ENCODE measurements around the gene ZFP36. TPM values are rescaled to one million over a fixed set of nuclear protein-coding genes. Genes with fewer than 3 reads are reported as not detected.

ZFP36 gene
- total and polyA plus RNA-seq, 12 donors, result 5.7 to 193 (median 86.7) TPM

DNA sequence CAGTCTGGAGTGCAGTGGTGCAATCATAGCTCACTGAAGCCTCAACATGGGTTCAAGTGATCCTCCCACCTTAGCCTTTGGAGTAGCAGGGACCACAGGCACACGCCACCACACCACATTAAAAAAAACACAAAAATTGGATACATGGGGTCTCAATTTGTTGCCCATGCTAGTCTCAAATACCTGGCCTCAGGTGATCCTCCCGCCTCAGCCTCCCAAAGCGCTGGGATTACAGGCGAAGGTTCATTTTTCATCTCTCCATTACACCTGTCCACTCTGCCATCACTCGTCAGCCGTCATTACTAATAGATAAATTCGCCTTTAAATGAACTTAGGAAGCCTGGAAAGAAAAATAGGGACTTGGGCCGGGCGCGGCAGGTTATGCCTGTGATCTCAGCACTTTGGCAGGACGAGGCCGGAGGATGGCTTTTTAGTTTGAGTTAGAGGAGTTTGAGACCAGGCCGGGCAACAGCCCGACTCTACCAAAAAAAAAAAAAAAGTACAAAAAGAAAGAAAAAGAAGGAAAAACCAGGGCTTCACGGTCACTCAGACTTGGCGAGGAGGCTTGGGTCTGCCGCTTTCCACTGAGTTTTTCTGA is 38.0 kb downstream of the ZFP36 start:
- TF ChIP-seq, protein P1, sequence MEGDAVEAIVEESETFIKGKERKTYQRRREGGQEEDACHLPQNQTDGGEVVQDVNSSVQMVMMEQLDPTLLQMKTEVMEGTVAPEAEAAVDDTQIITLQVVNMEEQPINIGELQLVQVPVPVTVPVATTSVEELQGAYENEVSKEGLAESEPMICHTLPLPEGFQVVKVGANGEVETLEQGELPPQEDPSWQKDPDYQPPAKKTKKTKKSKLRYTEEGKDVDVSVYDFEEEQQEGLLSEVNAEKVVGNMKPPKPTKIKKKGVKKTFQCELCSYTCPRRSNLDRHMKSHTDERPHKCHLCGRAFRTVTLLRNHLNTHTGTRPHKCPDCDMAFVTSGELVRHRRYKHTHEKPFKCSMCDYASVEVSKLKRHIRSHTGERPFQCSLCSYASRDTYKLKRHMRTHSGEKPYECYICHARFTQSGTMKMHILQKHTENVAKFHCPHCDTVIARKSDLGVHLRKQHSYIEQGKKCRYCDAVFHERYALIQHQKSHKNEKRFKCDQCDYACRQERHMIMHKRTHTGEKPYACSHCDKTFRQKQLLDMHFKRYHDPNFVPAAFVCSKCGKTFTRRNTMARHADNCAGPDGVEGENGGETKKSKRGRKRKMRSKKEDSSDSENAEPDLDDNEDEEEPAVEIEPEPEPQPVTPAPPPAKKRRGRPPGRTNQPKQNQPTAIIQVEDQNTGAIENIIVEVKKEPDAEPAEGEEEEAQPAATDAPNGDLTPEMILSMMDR (IDR thresholded peaks at IDR 0.05), result no peak
- no peak for TF ChIP-seq POLR2A (IDR thresholded peaks at IDR 0.05)
- H3K4me1 ChIP-seq (replicated peaks in 1 of 2), result peaks cover 17 to 31% of the 10 kb centered on the region in 2 donors
- H3K36me3 ChIP-seq (replicated peaks in 1 of 2), result no peaks in the 10 kb centered on the region
- H3K27me3 ChIP-seq, result no peaks in the 10 kb centered on the region
- no peaks in the 10 kb centered on the region for H3K9me3 ChIP-seq (replicated peaks in 1 of 3)
- H3K4me3 ChIP-seq, result peak overlapping the region; percentile 69 to 76 (median 71)
- peak in 2 of 7 donors; percentile 35 to 66 for DNase-seq
- WGBS, 4 donors, result 3 to 7% (median 4%) methylated on average over 17 of the region's 17 CpGs
- peak overlapping the region; percentile 70 to 95 (median 91) for H3K27ac ChIP-seq
- intact Hi-C loops (cut with DNase I), result loop anchor here in 1 of 2 donors (10.0 kb wide), 1 partner anchor 90 kb away; the partner anchor contains the start of gene EID2B

DNA sequence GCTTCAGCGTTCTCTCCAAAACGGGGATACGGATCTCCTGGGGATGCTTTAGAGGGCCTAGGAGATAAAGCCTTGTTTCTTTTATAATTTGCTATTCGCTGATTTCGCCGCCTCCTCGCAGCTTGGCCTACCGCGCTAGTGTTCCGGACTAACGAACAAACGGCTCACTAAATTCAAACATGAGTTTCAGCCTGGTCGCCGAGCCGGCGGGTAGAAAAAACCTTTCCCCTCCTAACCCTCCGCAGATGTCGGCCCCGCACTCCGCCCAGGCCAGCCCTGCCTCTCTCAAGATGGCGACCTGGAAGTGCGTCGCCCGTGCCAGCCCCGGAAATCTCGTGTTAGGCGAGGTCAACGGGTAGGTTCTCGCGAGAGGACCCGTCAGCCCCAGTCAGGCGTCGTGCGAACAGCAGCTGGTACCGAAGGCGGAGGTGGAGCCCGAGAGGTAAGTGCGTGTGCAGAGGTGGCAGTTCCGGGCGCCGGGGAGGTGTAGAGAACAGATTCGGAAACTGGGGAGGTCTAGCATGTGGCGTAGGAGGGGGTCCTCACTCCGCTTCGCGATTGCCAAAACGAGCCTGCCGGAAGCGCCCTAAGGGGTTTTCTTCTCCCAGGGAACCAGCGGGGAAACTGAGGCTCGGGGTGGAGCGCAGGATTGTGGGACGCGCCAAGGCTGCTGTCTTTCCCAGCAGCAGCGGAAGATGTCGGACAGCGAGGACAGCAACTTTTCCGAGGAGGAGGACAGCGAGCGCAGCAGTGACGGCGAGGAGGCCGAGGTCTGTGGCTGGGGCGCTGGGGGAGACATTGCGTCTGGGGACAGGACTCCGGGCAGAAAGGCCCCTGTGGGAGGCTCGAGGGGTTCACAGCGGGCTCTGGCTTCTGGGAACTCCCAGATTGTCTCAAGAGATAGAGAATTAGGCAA is 38.8 kb downstream of the ZFP36 start, which contains the start of gene SUPT5H:
TSS of gene SUPT5H (plus strand) at position 387 of the 916 bp plus-strand sequence. CDS start at position 696, 309 bp downstream.
- H3K27ac ChIP-seq, result peak within 1 kb of the TSS; percentile 70 to 95 (median 91)
- 0 to 1% (median 0%) methylated on average over 40 to 68 of the region's 68 CpGs for WGBS, 4 donors
- no peaks in the 10 kb centered on the region for H3K36me3 ChIP-seq (replicated peaks in 1 of 2)
- H3K27me3 ChIP-seq, result no peaks in the 10 kb centered on the region
- no peaks in the 10 kb centered on the region for H3K9me3 ChIP-seq (replicated peaks in 1 of 3)
- TF ChIP-seq, protein P1 (IDR thresholded peaks at IDR 0.05), result no peak
- peak; percentile 91 to 98 for TF ChIP-seq POLR2A (IDR thresholded peaks at IDR 0.05)
- intact Hi-C loops (cut with DNase I), result loop anchor here in 1 of 2 donors (10.0 kb wide), 1 partner anchor 89 kb away; the partner anchor contains the start of gene EID2B
- peak; percentile 97 to 99 (median 98) for DNase-seq
- peaks cover 17 to 31% of the 10 kb centered on the region in 2 donors for H3K4me1 ChIP-seq (replicated peaks in 1 of 2)
- H3K4me3 ChIP-seq, result peak within 1 kb of the TSS; percentile 70 to 76 (median 72)

DNA sequence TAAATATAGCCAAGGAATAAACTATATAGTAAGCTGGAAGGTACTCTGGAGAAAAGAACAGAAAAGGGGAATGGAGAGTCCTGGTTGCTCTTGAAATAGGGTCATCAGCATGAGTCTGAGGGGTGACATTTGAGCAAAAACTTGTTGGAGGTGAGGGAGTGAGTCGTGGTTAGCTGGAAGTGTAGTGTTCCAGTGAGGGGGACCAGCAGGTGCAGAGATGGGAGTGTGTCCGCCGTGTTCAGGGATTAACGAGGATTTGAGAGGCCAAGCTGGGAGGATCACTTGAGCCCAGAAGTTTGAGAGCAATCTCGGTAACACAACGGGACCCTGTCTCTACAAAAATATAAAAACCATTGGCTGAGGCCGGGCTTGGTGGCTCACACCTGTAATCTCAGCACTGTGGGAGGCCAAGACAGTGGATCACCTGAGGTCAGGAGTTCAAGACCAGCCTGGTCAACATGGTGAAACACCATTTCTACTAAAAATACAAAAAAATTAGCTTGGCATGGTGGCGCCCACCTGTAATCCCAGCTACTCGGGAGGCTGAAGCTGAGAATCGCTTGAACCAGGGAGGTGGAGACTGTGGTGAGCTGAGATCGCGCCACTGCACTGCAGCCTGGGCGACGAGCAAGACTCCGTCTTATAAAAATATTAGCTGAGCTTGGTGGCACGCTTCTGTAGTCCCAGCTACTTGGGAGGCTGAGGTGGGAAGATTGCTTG is 39.9 kb downstream of the ZFP36 start:
- no peak for DNase-seq
- Histone ChIP-seq H3K36me3 (replicated peaks in 1 of 2) (no peaks in the 10 kb centered on the region), H3K4me3 (peak overlapping the region in 1 of 4 donors; percentile 70), H3K9me3 (replicated peaks in 1 of 3) (no peaks in the 10 kb centered on the region), H3K27ac (peak overlapping the region in 2 of 5 donors; percentile 88 to 95), H3K4me1 (replicated peaks in 1 of 2) (peaks cover 17 to 31% of the 10 kb centered on the region in 2 donors), H3K27me3 (no peaks in the 10 kb centered on the region)
- intact Hi-C loops (cut with DNase I), result loop anchor here in 1 of 2 donors (10.0 kb wide), 1 partner anchor 88 kb away; the partner anchor contains the start of gene EID2B
- WGBS, 4 donors, result 83 to 88% (median 86%) methylated on average over 13 to 16 of the region's 16 CpGs
- TF ChIP-seq POLR2A (IDR thresholded peaks at IDR 0.05), result no peak
- TF ChIP-seq, protein P1 (IDR thresholded peaks at IDR 0.05), result no peak

Measured in adrenal gland (tissue), 12 donors.